ENCODE data around the gene MCF2L. TPM values are rescaled to one million over a fixed set of nuclear protein-coding genes. Genes with fewer than 3 reads are reported as not detected.

Gene MCF2L
- total and polyA plus RNA-seq, 9 of the 15 experiments (the other 6 are each of a cell fraction or from before 2014, with no cell fraction given), result 0.05 to 0.25 (median 0.18) TPM; not detected in 5

DNA sequence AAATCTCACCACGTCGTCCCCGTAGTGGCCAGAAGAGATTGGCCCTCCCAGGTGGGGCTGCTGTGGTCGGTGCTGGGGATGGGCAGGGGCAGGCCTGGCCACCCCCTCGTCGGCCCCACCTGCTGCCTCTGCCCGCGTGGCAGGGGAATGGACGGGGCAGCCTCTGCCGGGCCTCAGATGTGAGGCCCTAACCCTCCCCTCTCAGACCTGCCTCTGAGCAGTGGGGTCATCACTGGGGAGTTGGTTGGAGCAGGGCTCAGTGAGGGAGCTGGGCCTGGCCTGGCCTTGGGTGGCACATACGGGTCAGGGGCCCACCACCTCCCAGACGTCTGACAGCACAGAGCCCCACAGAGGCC, 41.5 kb downstream of the MCF2L start:
- no TSS peak for BruUV-seq (replicated peaks)
- ChIA-PET CTCF (ENCODE audit: low intra/inter-chr PET ratio) (no interaction called here), POLR2A (no interaction called here)
- H3K79me2 ChIP-seq (ENCODE audit: control insufficient read depth, insufficient read depth, low read length), result no peaks in the 10 kb centered on the region
- H3K4me1 ChIP-seq (replicated peaks in 1 of 2; ENCODE audit: control insufficient read depth in 2 of 2, insufficient read depth in 2 of 2, low read length in 2 of 2), result no peaks in the 10 kb centered on the region
- TF ChIP-seq HCFC1 (IDR thresholded peaks at IDR 0.05; ENCODE audit: low read depth, low read length) (no peak), PHB2 (IDR thresholded peaks at IDR 0.05; ENCODE audit: low read depth) (no peak), ZNF75A (CRISPR knock-in tag; IDR thresholded peaks at IDR 0.05) (no peak), CREB1 (IDR thresholded peaks at IDR 0.05) (no peak), CREB1 (CRISPR knock-in tag; IDR thresholded peaks at IDR 0.05) (no peak)
- peaks cover 3 to 44% of the 10 kb centered on the region in 2 experiments; a peak in 4 of 5 replicates for H3K27me3 ChIP-seq (ENCODE audit: control insufficient read depth in 2 of 2, insufficient read depth in 2 of 2, low read length in 2 of 2)
- intact Hi-C loops (cut with micrococcal nuclease) (no loop called here), in situ Hi-C loops (cut with MboI) (no loop called here)
- no peak overlapping the region for H3K4me3 ChIP-seq
- WGBS (ENCODE audit: insufficient coverage, low coverage, missing lambda C conversion rate), result 0% methylated on average over 4 of the region's 12 CpGs
- H4K20me1 ChIP-seq (replicated peaks; ENCODE audit: control insufficient read depth, insufficient read depth, low read length), result no peaks in the 10 kb centered on the region
- FAIRE-seq, result no peak
- no peak overlapping the region for H3K4me2 ChIP-seq (ENCODE audit: insufficient read depth, low read length)
- H3K9me1 ChIP-seq (ENCODE audit: control insufficient read depth, insufficient read depth, low read length), result no peaks in the 10 kb centered on the region
- ATAC-seq, result no peak
- no peaks in the 10 kb centered on the region for H3K36me3 ChIP-seq (ENCODE audit: control insufficient read depth, insufficient read depth, low read length)
- H2AFZ ChIP-seq (ENCODE audit: low read depth, low read length), result no peak overlapping the region
- no peak for DNase-seq (ENCODE audit: extremely low read depth in 1 of 4, low spot score in 3 of 4)
- H3K9ac ChIP-seq (ENCODE audit: insufficient read depth in 1 of 2, low read depth in 2 of 2, low read length in 2 of 2), result no peak overlapping the region
- H3K9me3 ChIP-seq (replicated peaks; ENCODE audit: control insufficient read depth, insufficient read depth, low read depth, low read length), result no peaks in the 10 kb centered on the region
- H3K27ac ChIP-seq (ENCODE audit: extremely low read depth, low read depth, low read length), result no peak overlapping the region

DNA sequence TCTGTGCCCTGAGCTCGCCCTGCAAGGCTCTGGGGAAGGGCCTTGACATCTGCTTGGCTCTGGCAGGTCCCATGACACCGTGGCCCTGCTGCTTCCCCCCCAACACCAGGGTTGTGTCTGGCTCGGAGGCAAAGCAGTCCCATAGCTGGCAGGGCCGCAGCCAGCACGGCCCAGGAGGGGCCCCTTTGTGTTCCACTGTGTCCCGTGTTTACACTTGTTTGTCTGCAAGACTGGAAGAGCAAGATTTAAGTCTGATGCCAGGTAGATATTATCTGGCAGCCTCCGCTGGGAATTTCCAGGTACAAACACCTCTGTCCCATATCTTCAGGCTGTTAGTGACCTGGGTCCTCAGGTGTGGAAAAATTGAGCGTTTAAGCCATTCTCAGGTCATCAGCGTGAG, 44.3 kb downstream of the MCF2L start:
- intact Hi-C loops (cut with micrococcal nuclease) (no loop called here), in situ Hi-C loops (cut with MboI) (no loop called here)
- POLR2A ChIA-PET, result no interaction called here
- Histone ChIP-seq H3K9me1 (ENCODE audit: control insufficient read depth, insufficient read depth, low read length) (no peaks in the 10 kb centered on the region), H3K4me3 (no peak overlapping the region), H3K9me3 (replicated peaks; ENCODE audit: control insufficient read depth, insufficient read depth, low read depth, low read length) (no peaks in the 10 kb centered on the region), H3K4me1 (replicated peaks in 1 of 2; ENCODE audit: control insufficient read depth in 2 of 2, insufficient read depth in 2 of 2, low read length in 2 of 2) (peaks cover 0 to 5% of the 10 kb centered on the region in 2 experiments; a peak in 1 of 5 replicates), H3K36me3 (ENCODE audit: control insufficient read depth, insufficient read depth, low read length) (no peaks in the 10 kb centered on the region), H4K20me1 (replicated peaks; ENCODE audit: control insufficient read depth, insufficient read depth, low read length) (peaks cover 3% of the 10 kb centered on the region; the same call in 1 of the 2 replicates), H3K4me2 (ENCODE audit: insufficient read depth, low read length) (no peak overlapping the region), H3K27ac (ENCODE audit: extremely low read depth, low read depth, low read length) (no peak overlapping the region), H3K9ac (ENCODE audit: insufficient read depth in 1 of 2, low read depth in 2 of 2, low read length in 2 of 2) (no peak overlapping the region), H3K79me2 (ENCODE audit: control insufficient read depth, insufficient read depth, low read length) (no peaks in the 10 kb centered on the region), H3K27me3 (ENCODE audit: control insufficient read depth in 2 of 2, insufficient read depth in 2 of 2, low read length in 2 of 2) (peaks cover 6 to 48% of the 10 kb centered on the region in 2 experiments; a peak in 3 of 5 replicates), H2AFZ (ENCODE audit: low read depth, low read length) (no peak overlapping the region)
- CTCF ChIA-PET (ENCODE audit: low intra/inter-chr PET ratio), result no interaction called here
- no TSS peak for BruUV-seq (replicated peaks)
- WGBS (ENCODE audit: insufficient coverage, low coverage, missing lambda C conversion rate), result 5% methylated on average over 7 of the region's 9 CpGs
- FAIRE-seq (no peak), ATAC-seq (no peak), DNase-seq (ENCODE audit: extremely low read depth in 1 of 4, low spot score in 3 of 4) (no peak)
- TF ChIP-seq ZNF311 (CRISPR knock-in tag; IDR thresholded peaks at IDR 0.05) (no peak), ZNF79 (CRISPR knock-in tag; IDR thresholded peaks at IDR 0.05; ENCODE audit: low read depth) (no peak), SMARCA5 (IDR thresholded peaks at IDR 0.05) (no peak), NR1H2 (CRISPR knock-in tag; IDR thresholded peaks at IDR 0.05) (no peak), SIN3B (IDR thresholded peaks at IDR 0.05; ENCODE audit: low read depth) (no peak), ZKSCAN3 (CRISPR knock-in tag; IDR thresholded peaks at IDR 0.05) (no peak), RAD21 (CRISPR knock-in tag; conservative IDR thresholded peaks at IDR 0.05 in 1 of 2, IDR thresholded peaks at IDR 0.05 in 1 of 2) (no peak), TCFL5 (CRISPR knock-in tag; conservative IDR thresholded peaks at IDR 0.05) (no peak), KDM4B (IDR thresholded peaks at IDR 0.05; ENCODE audit: borderline replicate concordance in 2 of 2, low read depth in 1 of 2) (no peak), JUN (IDR thresholded peaks at IDR 0.05; ENCODE audit: borderline replicate concordance, low read depth, low read length) (no peak), JUN (CRISPR knock-in tag; IDR thresholded peaks at IDR 0.05; ENCODE audit: borderline replicate concordance) (no peak), RNF2 (IDR thresholded peaks at IDR 0.05) (no peak)
- TF ChIP-seq, protein P1, sequence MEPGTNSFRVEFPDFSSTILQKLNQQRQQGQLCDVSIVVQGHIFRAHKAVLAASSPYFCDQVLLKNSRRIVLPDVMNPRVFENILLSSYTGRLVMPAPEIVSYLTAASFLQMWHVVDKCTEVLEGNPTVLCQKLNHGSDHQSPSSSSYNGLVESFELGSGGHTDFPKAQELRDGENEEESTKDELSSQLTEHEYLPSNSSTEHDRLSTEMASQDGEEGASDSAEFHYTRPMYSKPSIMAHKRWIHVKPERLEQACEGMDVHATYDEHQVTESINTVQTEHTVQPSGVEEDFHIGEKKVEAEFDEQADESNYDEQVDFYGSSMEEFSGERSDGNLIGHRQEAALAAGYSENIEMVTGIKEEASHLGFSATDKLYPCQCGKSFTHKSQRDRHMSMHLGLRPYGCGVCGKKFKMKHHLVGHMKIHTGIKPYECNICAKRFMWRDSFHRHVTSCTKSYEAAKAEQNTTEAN (CRISPR knock-in tag; IDR thresholded peaks at IDR 0.05), result no peak

All from K562 (cell line).